Limb (tissue), 2 donors: ENCODE data around the gene ADGB.

Experiments
- DNase-seq, 2 donors: peaks; one replicate each; pipeline ENCODE4 v3.0.0-alpha.2; 2016; ENCODE audit errors: extremely low spot score in 2 of 2

Gene ADGB

GRCh38 chr6:146861029-146861563, 262.3 kb downstream of the ADGB start:
- DNase-seq = no peak

GRCh38 chr6:146861716-146862115, 262.9 kb downstream of the ADGB start:
- no peak for DNase-seq

- no peak for DNase-seq
Measured at GRCh38 chr6:146862508-146862919, 263.7 kb downstream of the ADGB start.

- no peak for DNase-seq
Measured at GRCh38 chr6:146864300-146864699, 265.5 kb downstream of the ADGB start.

- DNase-seq = no peak
Measured at GRCh38 chr6:146864885-146865284, 266.1 kb downstream of the ADGB start.
